Esophagus muscularis mucosa (tissue), 3 donors: ENCODE data around the gene KIAA1614.

Source experiments
- CTCF ChIP-seq, 3 experiments: fragments of 200-600 bp in 2 of 3; fragments of 450-650 bp in 1 of 3; sonication (generic) in 2 of 3; IDR thresholded peaks; one replicate each; pipeline ENCODE4 v1.5.1; 2017 to 2019; ENCODE audit warnings: antibody characterized with exemption in 3 of 3, mild to moderate bottlenecking in 2 of 3, moderate library complexity in 1 of 3
- POLR2A ChIP-seq: fragments of 450-650 bp; IDR thresholded peaks from one replicate; pipeline ENCODE4 v1.6.1; 2017; ENCODE audit warnings: antibody characterized with exemption, moderate library complexity, mild to moderate bottlenecking, low read depth

- TF ChIP-seq CTCF (IDR thresholded peaks at IDR 0.05): no peak
- no peak for TF ChIP-seq POLR2A
Observed at GRCh38 chr1:180921891-180922630, 9.4 kb downstream of the KIAA1614 start.
